CD1c-positive myeloid dendritic cell (primary cell): ENCODE data around the gene ELP5.

Experiments used
- DNase-seq: peaks from one replicate; pipeline ENCODE4 v3.0.0-alpha.2; 2016; ENCODE audit errors: extremely low spot score

The ELP5 gene

DNA sequence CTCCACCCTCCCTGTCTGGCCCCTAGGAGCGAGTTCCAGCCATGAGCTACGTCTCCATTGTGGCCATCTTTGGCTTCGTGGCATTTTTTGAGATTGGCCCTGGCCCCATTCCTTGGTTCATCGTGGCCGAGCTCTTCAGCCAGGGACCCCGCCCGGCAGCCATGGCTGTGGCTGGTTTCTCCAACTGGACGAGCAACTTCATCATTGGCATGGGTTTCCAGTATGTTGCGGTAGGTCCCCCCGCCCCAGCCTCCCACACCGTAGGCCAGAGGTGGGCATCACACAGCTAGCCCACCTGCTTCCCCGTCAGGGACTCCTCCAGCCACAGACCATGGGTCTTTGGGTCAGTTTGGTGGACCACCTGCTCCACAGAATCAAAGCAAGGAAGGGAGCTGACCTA, 33.7 kb downstream of the ELP5 start:
- no peak for DNase-seq

- no peak for DNase-seq
Measured at GRCh38 chr17:7289256-7290032, 37.4 kb downstream of the ELP5 start.

- no peak for DNase-seq
Measured at GRCh38 chr17:7290166-7290565, 38.2 kb downstream of the ELP5 start.

- DNase-seq = no peak
Measured at GRCh38 chr17:7290685-7291084, 38.7 kb downstream of the ELP5 start.

DNA sequence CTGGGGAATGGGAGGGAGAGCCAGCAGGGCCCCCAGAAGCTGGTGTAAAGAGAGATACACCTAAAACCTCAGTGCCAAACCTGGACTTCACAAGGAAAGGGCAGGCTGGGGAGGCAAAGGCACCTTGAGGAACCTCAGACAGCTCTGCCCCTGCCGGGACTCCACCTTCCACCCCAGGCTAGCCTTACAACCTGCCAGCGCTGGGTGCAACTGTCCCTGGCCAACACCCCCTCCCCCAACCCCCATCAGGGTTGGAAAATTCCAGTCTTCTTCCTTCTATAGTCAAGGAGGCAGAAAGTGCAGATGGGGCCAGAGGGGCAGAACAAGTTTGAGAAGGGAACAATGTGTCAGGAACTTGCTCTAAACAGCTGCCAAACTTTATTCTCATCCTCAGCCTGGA, 40.2 kb downstream of the ELP5 start:
- no peak for DNase-seq

- no peak for DNase-seq
Measured at GRCh38 chr17:7292729-7293128, 40.7 kb downstream of the ELP5 start.

DNA sequence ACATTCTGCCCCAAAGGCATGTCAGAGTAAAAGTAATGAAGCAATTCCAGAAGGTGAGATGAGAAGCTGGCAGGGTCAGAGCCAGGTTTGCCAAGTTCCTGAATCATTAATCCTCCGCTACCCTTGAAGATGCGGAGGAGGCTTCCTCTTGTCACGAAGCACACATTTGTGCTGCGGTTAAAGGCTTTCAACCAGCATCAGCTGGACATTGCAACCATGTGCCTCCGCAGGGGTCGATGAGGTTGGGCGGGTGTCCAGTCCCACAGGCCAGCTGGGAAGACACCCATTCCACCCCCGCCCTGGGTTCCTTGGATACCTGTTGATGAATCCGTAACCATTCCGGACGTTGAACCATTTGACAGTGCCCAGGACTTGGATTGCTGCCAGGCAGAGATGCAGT, 41.1 kb downstream of the ELP5 start:
- DNase-seq = no peak

- DNase-seq = no peak
Measured at GRCh38 chr17:7293816-7294613, 42.0 kb downstream of the ELP5 start.

- peak; percentile 45 for DNase-seq
Measured at GRCh38 chr17:7294614-7295153, 42.7 kb downstream of the ELP5 start, which contains the start of gene YBX2. Gene YBX2 (minus strand): TSS chr17:7294639. CDS start chr17:7294500, 139 bp downstream.

- no peak for DNase-seq
Measured at GRCh38 chr17:7295230-7296180, 43.5 kb downstream of the ELP5 start.

- DNase-seq = peak; percentile 90
Measured at GRCh38 chr17:7296189-7296861, 44.3 kb downstream of the ELP5 start.

DNA sequence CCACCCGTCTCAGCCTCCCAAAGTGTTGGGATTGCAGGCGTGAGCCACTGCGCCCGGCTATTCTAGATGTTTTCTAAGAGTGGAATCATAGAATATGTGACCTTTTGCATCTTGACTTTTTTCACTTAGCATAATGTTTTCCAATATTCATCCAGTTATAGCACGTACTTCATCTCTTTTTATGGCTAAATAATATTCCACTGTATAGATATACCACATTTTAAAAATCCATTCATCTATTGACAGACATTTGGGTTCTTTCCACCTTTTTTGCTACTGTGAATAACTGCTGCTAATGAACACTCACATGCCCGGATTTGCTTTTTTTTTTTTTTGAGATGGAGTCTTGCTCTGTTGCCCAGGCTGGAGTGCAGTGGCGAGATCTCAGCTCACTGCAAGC, 52.2 kb downstream of the ELP5 start:
- no peak for DNase-seq

GRCh38 chr17:7306911-7307685, 55.1 kb downstream of the ELP5 start, which contains the start of gene EIF5A:
Gene EIF5A (plus strand): TSS chr17:7307628. CDS start chr17:7309636, 2,008 bp downstream.
- DNase-seq = peak; percentile 100

- peak; percentile 70 for DNase-seq
Measured at GRCh38 chr17:7307686-7308624, 55.9 kb downstream of the ELP5 start.

DNA sequence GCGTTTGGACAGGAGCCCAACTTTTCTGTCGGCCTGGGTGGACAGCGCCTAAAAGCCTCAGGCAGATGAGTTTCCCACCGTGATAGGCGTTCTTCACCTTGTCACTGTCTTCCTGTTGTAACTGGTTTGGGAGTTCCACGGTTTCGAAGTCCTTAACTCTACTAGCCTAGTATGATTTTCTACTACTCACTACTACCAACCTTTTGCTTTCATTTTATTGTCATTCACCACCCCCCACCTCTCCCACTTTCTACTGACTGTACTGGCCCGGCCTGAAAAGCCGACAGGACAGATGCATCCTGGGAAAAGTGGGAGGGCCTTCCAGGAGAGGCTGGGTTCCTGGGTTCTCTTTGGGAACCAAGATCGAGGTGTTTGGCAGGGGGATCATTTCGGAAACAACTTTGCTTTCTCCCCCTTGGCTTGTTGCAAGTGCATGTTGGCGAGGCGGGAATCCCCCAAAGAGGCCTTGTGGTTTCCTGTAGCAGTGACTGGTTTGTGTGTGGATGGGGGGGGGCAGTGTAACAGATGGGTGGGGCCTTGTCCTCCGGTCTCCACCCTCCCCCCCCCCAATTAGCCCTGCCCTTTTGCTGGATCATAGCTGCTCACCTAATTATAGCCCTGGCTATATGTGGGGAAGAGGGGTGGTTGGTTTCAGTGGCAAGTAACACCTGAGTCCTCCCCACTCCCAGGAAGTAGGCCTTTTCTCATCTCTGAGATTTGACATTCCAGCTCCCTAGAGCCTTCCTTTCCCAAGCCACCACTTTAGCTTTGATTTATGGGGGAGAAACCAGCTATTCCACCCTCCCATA, 56.8 kb downstream of the ELP5 start:
- peak; percentile 83 for DNase-seq
